IPS-18c (cell line): ENCODE results near the gene SIRT7.
A peak's percentile ranks its signal among the peaks of the same experiment; 100 is the strongest.

Source experiments
- H3K4me3 ChIP-seq: 2 replicates; pipeline ENCODE4 v1.7.0; 2013; ENCODE audit warnings: low read depth, mild to moderate bottlenecking, low read length, moderate library complexity; ENCODE audit not compliant: insufficient read depth
- H3K9me3 ChIP-seq: one replicate; pipeline ENCODE4 v1.6.1; 2013; ENCODE audit warnings: mild to moderate bottlenecking, low read length, moderate library complexity; ENCODE audit not compliant: control insufficient read depth, insufficient read depth

The SIRT7 gene

DNA sequence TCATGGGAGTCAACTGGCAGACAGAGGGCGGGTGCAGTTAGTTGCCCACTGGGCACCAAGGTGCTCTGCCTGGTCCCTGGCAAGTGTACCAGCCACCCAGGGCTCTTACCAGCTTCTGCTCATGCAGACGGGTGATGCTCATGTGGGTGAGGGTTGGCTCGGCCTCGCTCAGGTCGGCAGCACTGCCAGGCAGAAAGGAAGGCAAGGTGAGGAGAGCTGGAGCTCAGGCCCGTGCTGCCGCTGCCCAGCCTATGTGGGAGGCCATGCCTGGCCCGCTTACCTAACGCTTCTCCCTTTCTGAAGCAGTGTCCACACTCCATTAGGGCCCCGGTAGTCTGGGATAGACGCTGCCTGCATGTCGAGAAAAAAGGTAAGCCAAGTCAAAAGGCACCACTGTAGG is 2.6 kb downstream of the SIRT7 start:
- H3K4me3 ChIP-seq = no peak overlapping the region
- H3K9me3 ChIP-seq = peaks cover 2% of the 10 kb centered on the region

DNA sequence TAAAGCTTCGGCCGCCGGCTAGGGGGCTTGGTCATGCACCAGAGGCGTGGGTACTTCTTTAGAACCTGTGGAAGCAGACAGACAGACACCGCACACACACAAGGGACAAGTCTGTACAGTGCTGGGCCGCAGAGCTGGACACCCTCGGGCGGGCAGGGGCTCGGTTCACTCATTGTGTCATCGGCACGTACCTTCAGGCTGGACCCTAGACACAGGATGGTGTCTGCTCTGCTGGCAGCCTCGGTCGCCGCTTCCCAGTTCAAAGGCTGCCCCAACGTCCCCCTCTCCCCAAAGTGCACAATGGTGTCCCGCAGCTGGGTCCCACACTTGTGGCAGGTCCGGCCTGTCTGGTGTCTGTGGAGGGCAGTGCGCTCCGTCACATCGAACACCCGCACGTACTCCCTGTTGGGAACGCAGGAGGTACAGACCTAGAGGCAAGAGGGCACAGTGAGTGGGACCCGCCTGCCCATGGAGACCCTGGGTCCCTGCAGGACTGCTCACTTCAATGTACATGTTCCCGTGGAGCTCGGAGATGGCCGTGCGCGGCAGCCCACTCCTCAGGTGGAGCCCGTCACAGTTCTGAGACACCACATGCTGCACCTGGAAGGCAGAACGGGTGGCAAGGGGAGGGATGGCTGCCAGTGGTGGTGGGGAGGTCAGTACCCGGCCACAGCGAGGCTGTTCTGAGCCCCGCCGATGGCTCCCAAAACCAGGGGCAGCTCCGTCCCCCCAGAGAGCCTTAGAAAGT is 3.7 kb downstream of the SIRT7 start:
- Histone ChIP-seq H3K4me3 (no peak overlapping the region), H3K9me3 (peaks cover 2% of the 10 kb centered on the region)

DNA sequence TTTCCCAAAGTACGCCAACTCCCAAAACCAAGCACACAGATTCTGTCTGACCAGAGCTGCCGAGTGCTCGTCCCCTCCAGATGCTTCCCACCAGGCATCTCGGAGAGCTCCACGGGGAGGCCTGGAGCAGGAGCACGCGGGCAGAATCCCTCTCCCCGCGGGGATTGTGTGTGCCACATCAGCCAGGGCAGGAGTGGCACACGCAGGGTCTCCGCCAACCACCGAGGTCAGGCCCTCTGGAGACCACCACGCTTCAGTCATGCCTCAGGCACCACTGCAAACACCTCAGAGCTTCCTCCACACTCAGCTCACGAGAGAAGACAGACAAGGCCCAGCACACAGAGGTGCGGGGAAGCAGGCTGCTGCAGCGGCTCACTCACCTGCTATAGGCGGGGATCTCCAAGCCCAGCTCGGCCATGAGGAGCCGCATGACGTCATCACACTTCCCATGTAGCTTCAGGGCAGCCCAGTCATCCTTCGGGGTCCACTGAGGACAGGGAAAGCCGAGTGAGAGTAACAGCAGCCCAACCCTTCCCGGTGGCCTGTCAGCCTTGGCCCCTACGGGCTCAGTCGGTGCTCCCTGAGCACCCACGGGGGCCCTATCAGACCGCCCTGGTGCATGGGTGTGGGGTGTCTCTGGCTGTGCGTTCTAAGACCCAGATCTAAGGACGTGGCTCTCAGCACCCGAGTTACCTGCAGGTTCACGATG is 4.4 kb downstream of the SIRT7 start:
- Histone ChIP-seq H3K4me3 (no peak overlapping the region), H3K9me3 (peaks cover 2% of the 10 kb centered on the region)

- Histone ChIP-seq H3K9me3 (peaks cover 2% of the 10 kb centered on the region), H3K4me3 (no peak overlapping the region)
Measured at GRCh38 chr17:81912441-81913309, 5.3 kb downstream of the SIRT7 start.

- Histone ChIP-seq H3K9me3 (peaks cover 2% of the 10 kb centered on the region), H3K4me3 (peak overlapping the region; percentile 38; the same call in 1 of the 2 replicates)
Measured at GRCh38 chr17:81911969-81912368, 6.0 kb downstream of the SIRT7 start.

GRCh38 chr17:81911277-81911961 is 6.6 kb downstream of the SIRT7 start, which contains the start of gene PCYT2:
TSS of gene PCYT2 (minus strand) at chr17:81911399. CDS start at chr17:81911355, 44 bp downstream.
- H3K4me3 ChIP-seq = peak within 1 kb of the TSS; percentile 81
- H3K9me3 ChIP-seq = peaks cover 2% of the 10 kb centered on the region

DNA sequence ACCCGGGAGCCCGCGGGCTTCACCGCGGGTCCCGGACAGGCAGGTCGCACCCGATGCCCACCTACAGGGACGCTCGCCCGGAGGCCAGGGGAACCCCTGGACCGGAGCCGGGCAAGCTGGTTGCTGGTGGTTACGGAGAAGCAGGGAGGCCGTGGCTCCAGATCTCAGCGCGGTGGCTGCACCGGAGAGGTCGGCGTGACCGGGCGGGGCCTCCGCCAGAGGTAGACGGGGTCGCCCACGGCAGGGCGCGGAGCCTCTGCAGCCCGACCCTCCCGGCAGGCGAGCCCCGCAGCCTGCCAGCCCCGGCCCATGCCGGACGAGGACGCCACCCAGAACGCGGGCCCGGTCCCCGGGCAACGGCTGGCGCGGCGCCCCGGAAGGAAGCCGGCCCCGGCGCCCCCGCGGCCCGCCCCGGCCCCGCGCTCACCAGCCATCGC is 7.1 kb downstream of the SIRT7 start:
- peaks cover 2% of the 10 kb centered on the region for H3K9me3 ChIP-seq
- H3K4me3 ChIP-seq = peak overlapping the region; percentile 81

GRCh38 chr17:81909966-81910839 is 7.8 kb downstream of the SIRT7 start:
- Histone ChIP-seq H3K9me3 (peaks cover 2% of the 10 kb centered on the region), H3K4me3 (peak overlapping the region; percentile 81)

DNA sequence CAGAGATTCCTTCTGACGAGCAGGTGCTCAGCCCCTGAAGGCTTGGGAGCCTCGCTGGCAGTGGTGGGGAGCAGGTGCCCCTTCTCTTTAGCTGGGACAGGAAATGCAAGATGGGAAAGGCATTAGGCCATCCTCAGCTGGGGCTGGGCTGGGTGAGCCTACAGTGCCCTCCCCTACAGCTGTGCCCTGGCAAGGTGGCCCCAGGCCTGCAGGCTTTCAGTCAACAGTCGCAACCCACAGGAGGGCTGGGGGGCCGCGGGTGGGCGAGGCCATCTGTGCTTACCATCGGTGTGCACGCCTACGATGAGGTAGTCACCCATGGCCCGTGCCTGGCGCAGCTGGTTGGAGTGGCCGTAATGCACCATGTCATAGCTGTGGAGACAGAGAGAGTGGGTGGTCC is 8.7 kb downstream of the SIRT7 start:
- Histone ChIP-seq H3K4me3 (no peak overlapping the region), H3K9me3 (peaks cover 2% of the 10 kb centered on the region)

DNA sequence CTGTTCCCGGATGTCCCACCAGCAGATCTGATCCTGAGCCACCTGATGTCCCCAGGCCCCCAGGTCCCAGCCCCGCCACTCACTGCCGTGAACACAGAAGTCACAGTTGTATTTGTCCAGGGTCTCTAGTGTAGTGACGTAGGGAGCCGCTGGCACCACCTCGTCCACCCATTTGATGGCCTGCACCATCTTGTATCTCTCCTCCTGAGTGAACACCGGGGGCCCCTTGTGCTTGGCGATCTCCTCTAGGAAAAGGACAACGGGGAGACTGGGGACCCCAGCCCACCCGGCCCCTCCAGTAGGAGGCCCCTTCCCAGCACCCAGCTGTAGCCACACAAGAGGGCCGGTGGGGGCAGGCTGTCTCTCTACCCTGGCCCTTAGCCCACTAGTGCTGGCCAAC is 9.2 kb downstream of the SIRT7 start:
- peaks cover 2% of the 10 kb centered on the region for H3K9me3 ChIP-seq

GRCh38 chr17:81907219-81908145 is 10.5 kb downstream of the SIRT7 start:
- Histone ChIP-seq H3K9me3 (peaks cover 2% of the 10 kb centered on the region), H3K4me3 (no peak overlapping the region)

More for the DNA sequence above, 9.2 kb downstream of the SIRT7 start:
- no peak overlapping the region for H3K4me3 ChIP-seq

DNA sequence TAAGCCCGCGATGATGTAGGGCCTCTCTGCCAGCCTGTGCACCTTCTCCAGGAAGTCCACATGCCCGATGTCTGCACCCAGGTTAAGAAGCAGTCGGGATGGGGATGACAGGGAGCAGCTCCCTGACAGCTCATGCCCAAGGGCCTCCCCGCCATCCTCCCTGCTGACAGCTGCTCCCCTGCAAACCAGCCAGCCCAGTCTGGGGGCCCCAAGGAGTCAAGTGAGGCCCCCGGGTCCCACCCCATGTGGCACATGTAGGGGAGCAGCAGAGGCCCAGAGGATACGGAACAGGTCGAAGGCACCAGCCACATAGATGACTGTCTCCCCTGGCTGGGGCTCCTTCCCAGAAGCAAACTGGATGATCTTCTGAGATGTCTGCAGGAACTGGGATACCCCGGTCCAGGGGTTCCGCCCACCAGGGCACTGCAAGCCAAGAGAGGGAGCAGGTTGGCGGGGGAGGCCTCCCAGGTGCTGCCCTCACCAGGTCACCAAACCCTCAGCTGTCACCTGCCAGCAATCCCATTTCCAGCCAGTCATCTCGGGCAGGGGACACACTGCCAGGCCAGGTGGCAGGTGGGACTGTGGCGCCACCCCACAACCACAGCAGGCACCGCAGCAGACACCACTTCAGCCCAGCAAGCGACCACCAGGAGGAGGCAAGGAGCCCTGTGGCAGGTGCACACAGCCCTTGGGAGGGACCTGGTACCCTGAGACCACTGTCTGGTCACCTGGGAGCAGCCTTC is 11.3 kb downstream of the SIRT7 start:
- H3K4me3 ChIP-seq = no peak overlapping the region
- peaks cover 2% of the 10 kb centered on the region for H3K9me3 ChIP-seq

- Histone ChIP-seq H3K4me3 (no peak overlapping the region), H3K9me3 (peaks cover 2% of the 10 kb centered on the region)
Measured at GRCh38 chr17:81905993-81906392, 12.0 kb downstream of the SIRT7 start.

- Histone ChIP-seq H3K4me3 (no peak overlapping the region), H3K9me3 (no peaks in the 10 kb centered on the region)
Measured at GRCh38 chr17:81905424-81905875, 12.5 kb downstream of the SIRT7 start.
